Measurements from ENCODE around the gene LIF. TPM values are rescaled to one million over a fixed set of nuclear protein-coding genes. Genes with fewer than 3 reads are reported as not detected.

Gene LIF
- total RNA-seq, 1 experiment from 2014 or later = 75.4 TPM

DNA sequence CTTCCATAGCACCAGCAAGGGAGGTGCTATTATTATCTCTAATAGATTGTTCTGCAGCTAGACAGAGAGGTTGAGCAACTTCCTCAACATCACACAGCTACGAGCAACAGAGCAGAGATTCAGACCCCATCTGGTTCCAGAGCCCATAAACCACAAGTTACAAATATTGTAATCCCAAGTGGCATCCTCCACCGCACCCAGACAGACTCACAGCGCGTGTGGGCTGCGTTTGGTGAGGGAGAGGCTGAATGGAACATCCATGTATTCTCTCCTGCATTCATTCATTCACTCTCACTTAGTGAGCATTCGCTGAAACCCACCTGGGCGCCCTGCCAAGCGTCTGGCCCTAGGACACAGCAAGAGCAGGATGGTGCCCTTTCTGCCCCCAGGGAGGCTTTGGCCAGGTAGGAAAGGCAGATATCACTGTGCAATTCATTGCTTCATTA, 33.5 kb downstream of the LIF start:
- ChIA-PET POLR2A (interaction anchor here (1.0 to 5.4 kb wide), 5 partner anchors 9 to 23 kb away, joined by 3 to 43 read pairs (median 7); no protein-coding TSS in a partner anchor), RAD21 (ENCODE audit: low non-redundant PET in 1 of 2, low total read pairs in 2 of 2, uncharacterized antibody in 2 of 2, unreplicated experiment in 2 of 2) (interaction anchor here in 1 of 2 experiments (1.1 to 1.7 kb wide), 4 partner anchors 11 to 105 kb away, joined by 3 read pairs; no protein-coding TSS in a partner anchor), CTCF (no interaction called here)
- no peaks in the 10 kb centered on the region for H4K20me1 ChIP-seq (ENCODE audit: insufficient read depth)
- no peaks in the 10 kb centered on the region for H3K27me3 ChIP-seq (ENCODE audit: insufficient read depth, low read length)
- no peaks in the 10 kb centered on the region for H3K79me2 ChIP-seq (ENCODE audit: insufficient read depth, low read length)
- peak overlapping the region in 1 of 2 experiments; percentile 29; a peak in 1 of 4 replicates for H3K4me3 ChIP-seq (replicated peaks in 1 of 2; ENCODE audit: low read depth in 1 of 2, low read length in 2 of 2)
- peak overlapping the region; percentile 80 for H3K9ac ChIP-seq (ENCODE audit: low read length)
- peak overlapping the region; percentile 64 for H3K4me2 ChIP-seq (ENCODE audit: low read length)
- H3K9me3 ChIP-seq (ENCODE audit: control insufficient read depth in 1 of 2, insufficient read depth in 1 of 2, low read depth in 1 of 2, low read length in 2 of 2) = no peaks in the 10 kb centered on the region
- no peaks in the 10 kb centered on the region for H3K9me2 ChIP-seq (ENCODE audit: insufficient read depth)
- H3K36me3 ChIP-seq (ENCODE audit: control insufficient read depth in 1 of 2, insufficient read depth in 2 of 2, low read length in 2 of 2) = no peaks in the 10 kb centered on the region
- intact Hi-C loops (cut with micrococcal nuclease) = no loop called here
- ATAC-seq (peak; percentile 14), DNase-seq (ENCODE audit: low read depth, low spot score) (no peak)
- H2AFZ ChIP-seq (ENCODE audit: low read depth, low read length, poor library complexity, severe bottlenecking) = no peak overlapping the region
- peak overlapping the region; percentile 96 for H3K27ac ChIP-seq (ENCODE audit: low read depth, low read length)
- no TSS peak for BruUV-seq (replicated peaks)
- TF ChIP-seq POLR2AphosphoS5 (IDR thresholded peaks at IDR 0.05; ENCODE audit: low read depth, low read length) (no peak), RAD21 (IDR thresholded peaks at IDR 0.05; ENCODE audit: low read depth) (no peak), CEBPB (IDR thresholded peaks at IDR 0.05; ENCODE audit: low read depth) (no peak), EGR1 (IDR thresholded peaks at IDR 0.05; ENCODE audit: low read depth) (no peak), ZBTB33 (IDR thresholded peaks at IDR 0.05; ENCODE audit: extremely low read depth, insufficient replicate concordance, low read length) (no peak), EZH2 (IDR thresholded peaks at IDR 0.05) (no peak), EZH2phosphoT487 (IDR thresholded peaks at IDR 0.05; ENCODE audit: borderline replicate concordance) (no peak)
- TF ChIP-seq, protein P1, sequence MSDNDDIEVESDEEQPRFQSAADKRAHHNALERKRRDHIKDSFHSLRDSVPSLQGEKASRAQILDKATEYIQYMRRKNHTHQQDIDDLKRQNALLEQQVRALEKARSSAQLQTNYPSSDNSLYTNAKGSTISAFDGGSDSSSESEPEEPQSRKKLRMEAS (IDR thresholded peaks at IDR 0.05) = no peak
- TF ChIP-seq, protein P2, sequence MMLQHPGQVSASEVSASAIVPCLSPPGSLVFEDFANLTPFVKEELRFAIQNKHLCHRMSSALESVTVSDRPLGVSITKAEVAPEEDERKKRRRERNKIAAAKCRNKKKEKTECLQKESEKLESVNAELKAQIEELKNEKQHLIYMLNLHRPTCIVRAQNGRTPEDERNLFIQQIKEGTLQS (IDR thresholded peaks at IDR 0.05) = no peak
- TF ChIP-seq, protein P3, sequence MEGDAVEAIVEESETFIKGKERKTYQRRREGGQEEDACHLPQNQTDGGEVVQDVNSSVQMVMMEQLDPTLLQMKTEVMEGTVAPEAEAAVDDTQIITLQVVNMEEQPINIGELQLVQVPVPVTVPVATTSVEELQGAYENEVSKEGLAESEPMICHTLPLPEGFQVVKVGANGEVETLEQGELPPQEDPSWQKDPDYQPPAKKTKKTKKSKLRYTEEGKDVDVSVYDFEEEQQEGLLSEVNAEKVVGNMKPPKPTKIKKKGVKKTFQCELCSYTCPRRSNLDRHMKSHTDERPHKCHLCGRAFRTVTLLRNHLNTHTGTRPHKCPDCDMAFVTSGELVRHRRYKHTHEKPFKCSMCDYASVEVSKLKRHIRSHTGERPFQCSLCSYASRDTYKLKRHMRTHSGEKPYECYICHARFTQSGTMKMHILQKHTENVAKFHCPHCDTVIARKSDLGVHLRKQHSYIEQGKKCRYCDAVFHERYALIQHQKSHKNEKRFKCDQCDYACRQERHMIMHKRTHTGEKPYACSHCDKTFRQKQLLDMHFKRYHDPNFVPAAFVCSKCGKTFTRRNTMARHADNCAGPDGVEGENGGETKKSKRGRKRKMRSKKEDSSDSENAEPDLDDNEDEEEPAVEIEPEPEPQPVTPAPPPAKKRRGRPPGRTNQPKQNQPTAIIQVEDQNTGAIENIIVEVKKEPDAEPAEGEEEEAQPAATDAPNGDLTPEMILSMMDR (IDR thresholded peaks at IDR 0.05 in 2 of 3, conservative IDR thresholded peaks at IDR 0.05 in 1 of 3; ENCODE audit: borderline replicate concordance in 1 of 3, insufficient read depth in 1 of 3, low read depth in 2 of 3, low read length in 2 of 3) = no peak
- H3K4me1 ChIP-seq (ENCODE audit: control insufficient read depth in 1 of 2, insufficient read depth in 2 of 2, low read length in 2 of 2) = peaks cover 60 to 92% of the 10 kb centered on the region in 2 experiments
